Measurements from ENCODE around the gene RHBG. TPM values are rescaled to one million over a fixed set of nuclear protein-coding genes. Genes with fewer than 3 reads are reported as not detected.

RHBG gene
- total RNA-seq, 2 experiments from 2014 or later, result not detected

DNA sequence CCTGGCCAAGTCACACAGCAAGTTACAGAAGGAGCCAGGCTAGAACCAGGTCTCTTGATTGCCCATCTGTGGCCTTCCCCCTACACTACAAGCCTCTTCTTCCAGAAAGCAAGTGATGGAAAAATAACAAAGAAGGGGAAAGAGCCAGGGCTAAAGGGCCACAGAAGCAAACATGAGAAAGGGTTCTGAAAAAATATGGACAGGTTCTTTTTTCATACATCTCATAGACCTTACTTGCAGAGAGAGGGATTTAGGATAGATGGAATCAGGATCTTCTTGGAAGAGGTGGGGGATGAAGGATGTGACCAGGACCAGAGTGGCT, 3.2 kb downstream of the RHBG start:
- Mint-ChIP-seq H3K4me1 (ENCODE audit: low read depth) (no peaks in the 10 kb centered on the region), H3K4me3 (no peak overlapping the region), H3K27me3 (peaks cover 57% of the 10 kb centered on the region), H3K36me3 (ENCODE audit: low read depth) (no peaks in the 10 kb centered on the region), H3K27ac (no peak overlapping the region), H3K9me3 (no peaks in the 10 kb centered on the region)
- Histone ChIP-seq H3K4me3 (ENCODE audit: low read length) (no peak overlapping the region), H3K9me3 (ENCODE audit: control insufficient read depth in 1 of 2, insufficient read depth in 1 of 2, low read length in 2 of 2) (peaks cover 0 to 4% of the 10 kb centered on the region in 2 experiments), H3K27me3 (ENCODE audit: control insufficient read depth in 1 of 2, insufficient read depth in 2 of 2, low read length in 2 of 2) (peaks cover 27 to 37% of the 10 kb centered on the region in 2 experiments), H3K27ac (ENCODE audit: low read depth in 1 of 2, low read length in 2 of 2) (no peak overlapping the region), H3K36me3 (ENCODE audit: insufficient read depth, low read length) (no peaks in the 10 kb centered on the region), H3K4me1 (ENCODE audit: insufficient read depth, low read length) (peaks cover 7% of the 10 kb centered on the region)
- DNase-seq (no peak), ATAC-seq (ENCODE audit: poor library complexity) (no peak)
- intact Hi-C loops (cut with DNase I, micrococcal nuclease), result no loop called here
- CTCF ChIA-PET, result no interaction called here
- POLR2A ChIA-PET, result no interaction called here
- TF ChIP-seq, protein P1, sequence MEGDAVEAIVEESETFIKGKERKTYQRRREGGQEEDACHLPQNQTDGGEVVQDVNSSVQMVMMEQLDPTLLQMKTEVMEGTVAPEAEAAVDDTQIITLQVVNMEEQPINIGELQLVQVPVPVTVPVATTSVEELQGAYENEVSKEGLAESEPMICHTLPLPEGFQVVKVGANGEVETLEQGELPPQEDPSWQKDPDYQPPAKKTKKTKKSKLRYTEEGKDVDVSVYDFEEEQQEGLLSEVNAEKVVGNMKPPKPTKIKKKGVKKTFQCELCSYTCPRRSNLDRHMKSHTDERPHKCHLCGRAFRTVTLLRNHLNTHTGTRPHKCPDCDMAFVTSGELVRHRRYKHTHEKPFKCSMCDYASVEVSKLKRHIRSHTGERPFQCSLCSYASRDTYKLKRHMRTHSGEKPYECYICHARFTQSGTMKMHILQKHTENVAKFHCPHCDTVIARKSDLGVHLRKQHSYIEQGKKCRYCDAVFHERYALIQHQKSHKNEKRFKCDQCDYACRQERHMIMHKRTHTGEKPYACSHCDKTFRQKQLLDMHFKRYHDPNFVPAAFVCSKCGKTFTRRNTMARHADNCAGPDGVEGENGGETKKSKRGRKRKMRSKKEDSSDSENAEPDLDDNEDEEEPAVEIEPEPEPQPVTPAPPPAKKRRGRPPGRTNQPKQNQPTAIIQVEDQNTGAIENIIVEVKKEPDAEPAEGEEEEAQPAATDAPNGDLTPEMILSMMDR (IDR thresholded peaks at IDR 0.05), result no peak

- Mint-ChIP-seq H3K27me3 (peaks cover 50% of the 10 kb centered on the region), H3K36me3 (ENCODE audit: low read depth) (no peaks in the 10 kb centered on the region), H3K9me3 (no peaks in the 10 kb centered on the region), H3K4me3 (no peak overlapping the region), H3K27ac (no peak overlapping the region), H3K4me1 (ENCODE audit: low read depth) (no peaks in the 10 kb centered on the region)
- no peak for DNase-seq
- no peak for ATAC-seq (ENCODE audit: poor library complexity)
- Histone ChIP-seq H3K36me3 (ENCODE audit: insufficient read depth, low read length) (no peaks in the 10 kb centered on the region), H3K4me1 (ENCODE audit: insufficient read depth, low read length) (peaks cover 7% of the 10 kb centered on the region), H3K9me3 (ENCODE audit: control insufficient read depth in 1 of 2, insufficient read depth in 1 of 2, low read length in 2 of 2) (peaks cover 0 to 4% of the 10 kb centered on the region in 2 experiments), H3K27ac (ENCODE audit: low read depth in 1 of 2, low read length in 2 of 2) (no peak overlapping the region), H3K27me3 (ENCODE audit: control insufficient read depth in 1 of 2, insufficient read depth in 2 of 2, low read length in 2 of 2) (peaks cover 27 to 34% of the 10 kb centered on the region in 2 experiments), H3K4me3 (ENCODE audit: low read length) (no peak overlapping the region)
- TF ChIP-seq, protein P1 (IDR thresholded peaks at IDR 0.05), result no peak
- intact Hi-C loops (cut with DNase I, micrococcal nuclease), result no loop called here
- CTCF ChIA-PET, result interaction anchor here (2.0 kb wide), 1 partner anchor 13 kb away, joined by 7 read pairs; no protein-coding TSS in a partner anchor
- POLR2A ChIA-PET, result no interaction called here
Observed at GRCh38 chr1:156372876-156373275, 3.9 kb downstream of the RHBG start.

- Mint-ChIP-seq H3K9me3 (no peaks in the 10 kb centered on the region), H3K27me3 (peaks cover 44% of the 10 kb centered on the region), H3K4me1 (ENCODE audit: low read depth) (no peaks in the 10 kb centered on the region), H3K27ac (no peak overlapping the region), H3K36me3 (ENCODE audit: low read depth) (no peaks in the 10 kb centered on the region), H3K4me3 (no peak overlapping the region)
- POLR2A ChIA-PET, result no interaction called here
- DNase-seq (no peak), ATAC-seq (ENCODE audit: poor library complexity) (no peak)
- Histone ChIP-seq H3K27ac (ENCODE audit: low read depth in 1 of 2, low read length in 2 of 2) (no peak overlapping the region), H3K4me3 (ENCODE audit: low read length) (no peak overlapping the region), H3K4me1 (ENCODE audit: insufficient read depth, low read length) (peaks cover 7% of the 10 kb centered on the region), H3K36me3 (ENCODE audit: insufficient read depth, low read length) (no peaks in the 10 kb centered on the region), H3K27me3 (ENCODE audit: control insufficient read depth in 1 of 2, insufficient read depth in 2 of 2, low read length in 2 of 2) (peaks cover 21 to 27% of the 10 kb centered on the region in 2 experiments), H3K9me3 (ENCODE audit: control insufficient read depth in 1 of 2, insufficient read depth in 1 of 2, low read length in 2 of 2) (peaks cover 0 to 4% of the 10 kb centered on the region in 2 experiments)
- CTCF ChIA-PET, result interaction anchor here (2.0 kb wide), 1 partner anchor 12 kb away, joined by 7 read pairs; no protein-coding TSS in a partner anchor
- TF ChIP-seq, protein P1 (IDR thresholded peaks at IDR 0.05), result no peak
- intact Hi-C loops (cut with DNase I, micrococcal nuclease), result no loop called here
Observed at GRCh38 chr1:156373546-156373945, 4.5 kb downstream of the RHBG start.

All from CD4-positive, alpha-beta T cell (primary cell).